PC-3 (cell line): ENCODE data around the gene AKAP8L. TPM values are rescaled to one million over a fixed set of nuclear protein-coding genes. Genes with fewer than 3 reads are reported as not detected.
A peak's percentile ranks its signal among the peaks of the same experiment; 100 is the strongest.

Experiments
- ATAC-seq: fragments of 200-7000 bp; cut with Tn5 transposase; 2 replicates; pipeline ENCODE4 v1.9.1; 2020; ENCODE audit warnings: mild to moderate bottlenecking, moderate library complexity
- BruUV-seq: library from RNA; stranded (reverse); fragments of 400-500 nt; replicated peaks from 2 replicates; lab custom pipeline; 2021; lab: Mats Ljungman, UMichigan
- CTCF ChIA-PET: fragments of 300-600 bp; sonication (Branson Sonifier 250); formaldehyde crosslinking; loops from one replicate; lab custom pipeline; 2022; ENCODE audit warnings: antibody characterized with exemption; lab: Charles Lee
- POLR2A ChIA-PET: fragments of 300-600 bp; sonication (Branson Sonifier 250); formaldehyde crosslinking; loops from one replicate; lab custom pipeline; 2022; ENCODE audit warnings: antibody characterized with exemption; ENCODE audit not compliant: unreplicated experiment; lab: Charles Lee
- DNase-seq: peaks from one replicate; pipeline ENCODE4 v3.0.0-alpha.2; 2015
- H2AFZ ChIP-seq: fragments of 300-600 bp; sonication (generic); 2 replicates; pipeline ENCODE4 v1.6.0; 2016; ENCODE audit warnings: antibody characterized with exemption, low read length
- H3F3A ChIP-seq: fragments of 300-600 bp; sonication (generic); one replicate; pipeline ENCODE4 v1.6.0; 2017; ENCODE audit warnings: antibody characterized with exemption, low read length, control low read depth, mild to moderate bottlenecking; ENCODE audit not compliant: unreplicated experiment
- H3K27ac ChIP-seq: fragments of 300-600 bp; sonication (generic); 2 replicates; pipeline ENCODE4 v1.5.1; 2016; ENCODE audit warnings: mild to moderate bottlenecking, low read length
- H3K27me3 ChIP-seq: fragments of 300-600 bp; sonication (generic); 2 replicates; pipeline ENCODE4 v1.6.1; 2016; ENCODE audit warnings: low read length, mixed read lengths
- H3K36me3 ChIP-seq: fragments of 300-600 bp; sonication (generic); 2 replicates; pipeline ENCODE4 v1.6.1; 2016; ENCODE audit warnings: low read depth, mixed run types, low read length, mixed read lengths
- H3K4me1 ChIP-seq: fragments of 300-600 bp; sonication (generic); 2 replicates; pipeline ENCODE4 v1.5.1; 2016; ENCODE audit warnings: low read length; ENCODE audit not compliant: insufficient read depth
- H3K4me2 ChIP-seq: fragments of 300-600 bp; sonication (generic); 2 replicates; pipeline ENCODE4 v1.6.0; 2016; ENCODE audit warnings: low read length
- H3K4me3 ChIP-seq: fragments of 300-600 bp; sonication (generic); 2 replicates; pipeline ENCODE4 v1.5.1; 2016; ENCODE audit warnings: mild to moderate bottlenecking, low read length, mixed read lengths
- H3K79me2 ChIP-seq: fragments of 300-600 bp; sonication (generic); 2 replicates; pipeline ENCODE4 v1.6.1; 2017; ENCODE audit warnings: low read length, mixed read lengths
- H3K9ac ChIP-seq: fragments of 300-600 bp; sonication (generic); 2 replicates; pipeline ENCODE4 v1.6.0; 2016; ENCODE audit warnings: mild to moderate bottlenecking, low read length
- H3K9me2 ChIP-seq: fragments of 300-600 bp; sonication (generic); replicated peaks from 2 replicates; pipeline ENCODE4 v1.6.1; 2016; ENCODE audit warnings: mixed run types, low read length, mixed read lengths
- H3K9me3 ChIP-seq: fragments of 300-600 bp; sonication (generic); 2 replicates; pipeline ENCODE4 v1.6.1; 2016; ENCODE audit warnings: low read length, mixed read lengths
- H4K20me1 ChIP-seq: fragments of 300-600 bp; sonication (generic); 2 replicates; pipeline ENCODE4 v1.6.1; 2016; ENCODE audit warnings: low read length, mixed read lengths
- CTCF ChIP-seq: fragments of 300-600 bp; sonication (generic); conservative IDR thresholded peaks from 2 replicates; pipeline ENCODE4 v1.5.1; 2017; ENCODE audit warnings: antibody characterized with exemption, low read depth, mild to moderate bottlenecking, low read length
- EZH2 ChIP-seq: fragments of 300-600 bp; sonication (generic); IDR thresholded peaks from one replicate; pipeline ENCODE4 v1.6.1; 2017; ENCODE audit warnings: antibody characterized with exemption, mild to moderate bottlenecking, low read length; ENCODE audit not compliant: unreplicated experiment
- EZH2phosphoT487 ChIP-seq: fragments of 300-600 bp; sonication (generic); IDR thresholded peaks from 2 replicates; pipeline ENCODE4 v1.6.1; 2018; ENCODE audit warnings: mild to moderate bottlenecking, antibody characterized with exemption, low read length, borderline replicate concordance
- intact Hi-C: fragments of 100-400 bp; cut with micrococcal nuclease; formaldehyde crosslinking; loops from 2 replicates; pipeline ENCODE4 v1.9.0; 2023
- total RNA-seq: library from RNA; depleted of rRNA; stranded (reverse); fragments of >200 nt; gene quantifications from 2 replicates; pipeline ENCODE4 v1.2.3, GENCODE V29; 2014

Gene AKAP8L
- total RNA-seq, 1 experiment from 2014 or later, result 97.9 TPM

- Histone ChIP-seq H3K27me3 (no peaks in the 10 kb centered on the region), H4K20me1 (peaks cover 15% of the 10 kb centered on the region; the same call in 1 of the 2 replicates), H3K4me3 (peak overlapping the region; percentile 71), H3K4me1 (peaks cover 21% of the 10 kb centered on the region), H3K27ac (no peak overlapping the region), H3K79me2 (peaks cover 41% of the 10 kb centered on the region), H3F3A (no peaks in the 10 kb centered on the region), H2AFZ (peak overlapping the region; percentile 99), H3K36me3 (peaks cover 13% of the 10 kb centered on the region; the same call in 1 of the 2 replicates), H3K9me2 (no peaks in the 10 kb centered on the region), H3K4me2 (peak overlapping the region; percentile 99), H3K9me3 (no peaks in the 10 kb centered on the region), H3K9ac (peak overlapping the region; percentile 69)
- CTCF ChIA-PET, result no interaction called here
- TSS peak; percentile 67 for BruUV-seq
- intact Hi-C loops, result loop anchor here (2.0 kb wide), 1 partner anchor 16 kb away; the partner anchor contains the start of gene WIZ
- TF ChIP-seq EZH2phosphoT487 (no peak), EZH2 (no peak), CTCF (no peak)
- peak; percentile 81 for ATAC-seq
- peak; percentile 90 for DNase-seq
- POLR2A ChIA-PET, result interaction anchor here (0.5 to 0.8 kb wide), 5 partner anchors 11 to 1770 kb away, joined by 3 to 6 read pairs (median 5); partner anchors contain the start of gene AKAP8L
Measured at GRCh38 chr19:15432629-15433518, 14.1 kb upstream of the AKAP8L start.

- Histone ChIP-seq H3K9ac (peak overlapping the region; percentile 97), H3K4me3 (peak overlapping the region; percentile 93), H3K27me3 (no peaks in the 10 kb centered on the region), H3K36me3 (peaks cover 21% of the 10 kb centered on the region), H3K4me1 (peaks cover 21% of the 10 kb centered on the region), H2AFZ (peak overlapping the region; percentile 50; the same call in 1 of the 2 replicates), H3K4me2 (peak overlapping the region; percentile 99), H3F3A (no peaks in the 10 kb centered on the region), H3K9me2 (no peaks in the 10 kb centered on the region), H3K9me3 (no peaks in the 10 kb centered on the region), H3K27ac (peak overlapping the region; percentile 23; the same call in 1 of the 2 replicates), H3K79me2 (peaks cover 41% of the 10 kb centered on the region), H4K20me1 (peaks cover 15% of the 10 kb centered on the region; the same call in 1 of the 2 replicates)
- ATAC-seq (no peak), DNase-seq (no peak)
- BruUV-seq, result no TSS peak
- POLR2A ChIA-PET, result interaction anchor here (0.6 kb wide), 2 partner anchors 10 to 21 kb away, joined by 6 read pairs; no protein-coding TSS in a partner anchor
- intact Hi-C loops, result loop anchor here (2.0 kb wide), 1 partner anchor 17 kb away; the partner anchor contains the start of gene WIZ
- no peak for TF ChIP-seq CTCF
- TF ChIP-seq EZH2, result no peak
- no peak for TF ChIP-seq EZH2phosphoT487
- CTCF ChIA-PET, result no interaction called here
Measured at GRCh38 chr19:15432018-15432494, 13.3 kb upstream of the AKAP8L start.
